Endothelial cell of umbilical vein (primary cell): ENCODE results near the gene ZNF664. TPM values are rescaled to one million over a fixed set of nuclear protein-coding genes. Genes with fewer than 3 reads are reported as not detected.

Experiments used
- BruUV-seq: library from RNA; stranded (reverse); fragments of 400-500 nt; replicated peaks from 2 replicates; lab custom pipeline; 2021; lab: Mats Ljungman, UMichigan
- CTCF ChIA-PET: fragments of 300-600, 350-600 bp; sonication (Branson Sonifier 250); formaldehyde crosslinking; loops from one replicate; lab custom pipeline; 2021; ENCODE audit warnings: antibody characterized with exemption, inconsistent platforms; lab: Charles Lee
- POLR2A ChIA-PET: fragments of 300-600, 350-600 bp; sonication (Branson Sonifier 250); formaldehyde crosslinking; loops from one replicate; lab custom pipeline; 2021; ENCODE audit warnings: antibody characterized with exemption, inconsistent platforms; lab: Charles Lee
- DNase-seq: peaks from one replicate; pipeline ENCODE4 v3.0.0-alpha.2; 2011; ENCODE audit warnings: low read depth, low spot score
- FAIRE-seq: peaks from 2 replicates; lab custom pipeline; 2011; peaks lifted over from hg19 to GRCh38; lab: Jason Lieb, UNC
- H2AFZ ChIP-seq: 2 replicates; pipeline ENCODE4 v1.6.0; 2012; ENCODE audit warnings: low read depth, low read length, control low read depth, inconsistent platforms
- H3K27ac ChIP-seq: 2 replicates; pipeline ENCODE4 v1.5.1; 2011; ENCODE audit warnings: low read depth, mild to moderate bottlenecking, control low read depth, low read length, moderate library complexity; ENCODE audit not compliant: insufficient read depth
- H3K27me3 ChIP-seq, 2 experiments: 2 replicates each; pipeline versions ENCODE4 v1.6.0 to v1.6.1; 2011; ENCODE audit warnings: low read length in 2 of 2, mixed read lengths in 1 of 2; ENCODE audit not compliant: control insufficient read depth in 2 of 2, insufficient read depth in 2 of 2
- H3K36me3 ChIP-seq, 2 experiments: 2 replicates in 1 of 2; 3 replicates in 1 of 2; pipeline ENCODE4 v1.5.1; 2011; ENCODE audit warnings: low read length in 2 of 2, mild to moderate bottlenecking in 1 of 2, moderate library complexity in 1 of 2; ENCODE audit not compliant: control insufficient read depth in 2 of 2, insufficient read depth in 2 of 2; ENCODE audit errors: extremely low read depth in 1 of 2
- H3K4me1 ChIP-seq: 3 replicates; pipeline ENCODE4 v1.5.1; 2011; ENCODE audit warnings: mild to moderate bottlenecking, low read length; ENCODE audit not compliant: control insufficient read depth, insufficient read depth; ENCODE audit errors: extremely low read depth
- H3K4me2 ChIP-seq: 2 replicates; pipeline ENCODE4 v1.6.1; 2011; ENCODE audit warnings: low read length, control low read depth, mixed read lengths; ENCODE audit not compliant: insufficient read depth
- H3K4me3 ChIP-seq, 3 experiments: fragments of 200-600 bp in 1 of 3; sonication (generic), shearing (Covaris generic) in 1 of 3; replicated peaks in 1 of 3; 2 replicates each; pipeline ENCODE4 v1.5.1; 2011 to 2016; ENCODE audit warnings: control low read depth in 3 of 3, low read length in 3 of 3, mild to moderate bottlenecking in 2 of 3, inconsistent platforms in 1 of 3, low read depth in 1 of 3, moderate library complexity in 1 of 3; ENCODE audit not compliant: insufficient read depth in 1 of 3
- H3K79me2 ChIP-seq: 2 replicates; pipeline ENCODE4 v1.6.0; 2012; ENCODE audit warnings: low read length, inconsistent platforms; ENCODE audit not compliant: control insufficient read depth, insufficient read depth
- H3K9ac ChIP-seq: replicated peaks from 2 replicates; pipeline ENCODE3; 2011; ENCODE audit warnings: low read length, control low read depth; ENCODE audit not compliant: insufficient read depth; ENCODE audit errors: extremely low read depth
- H3K9me1 ChIP-seq: replicated peaks from 3 replicates; pipeline ENCODE4 v1.6.0; 2011; ENCODE audit warnings: mild to moderate bottlenecking, low read length; ENCODE audit not compliant: control insufficient read depth, insufficient read depth; ENCODE audit errors: extremely low read depth
- H3K9me3 ChIP-seq: replicated peaks from 2 replicates; pipeline ENCODE4 v1.5.1; 2012; ENCODE audit warnings: low read length, inconsistent platforms; ENCODE audit not compliant: control insufficient read depth, insufficient read depth
- H4K20me1 ChIP-seq: replicated peaks from 2 replicates; pipeline ENCODE3; 2011; ENCODE audit warnings: mild to moderate bottlenecking, low read length; ENCODE audit not compliant: control insufficient read depth, insufficient read depth; ENCODE audit errors: extremely low read depth
- CTCF ChIP-seq, 2 donors: IDR thresholded peaks; 1 replicate in 1 of 2; 2 replicates in 1 of 2; pipeline ENCODE4 v1.5.1; 2011; ENCODE audit warnings: low read length in 2 of 2, mild to moderate bottlenecking in 2 of 2, moderate library complexity in 2 of 2, control low read depth in 1 of 2, inconsistent platforms in 1 of 2, low read depth in 1 of 2; ENCODE audit not compliant: insufficient read depth in 1 of 2; ENCODE audit errors: extremely low read depth in 1 of 2
- EZH2 ChIP-seq: IDR thresholded peaks from 2 replicates; pipeline ENCODE4 v1.6.1; 2012; ENCODE audit warnings: borderline replicate concordance, low read depth, mild to moderate bottlenecking, moderate library complexity, low read length, inconsistent platforms; ENCODE audit not compliant: severe bottlenecking
- FOS ChIP-seq: IDR thresholded peaks from 2 replicates; pipeline ENCODE4 v1.6.1; 2011; ENCODE audit warnings: mild to moderate bottlenecking, low read length, moderate library complexity, borderline replicate concordance; ENCODE audit not compliant: insufficient read depth
- GATA2 ChIP-seq: IDR thresholded peaks from 2 replicates; pipeline ENCODE4 v1.7.0; 2011; ENCODE audit warnings: low read depth, mild to moderate bottlenecking, moderate library complexity, mixed read lengths, low read length; ENCODE audit not compliant: insufficient read length, insufficient read depth
- JUN ChIP-seq: IDR thresholded peaks from 2 replicates; pipeline ENCODE4 v1.6.1; 2011; ENCODE audit warnings: borderline replicate concordance, low read depth; ENCODE audit not compliant: insufficient read length, insufficient read depth
- MAX ChIP-seq: IDR thresholded peaks from 2 replicates; pipeline ENCODE4 v1.6.1; 2011; ENCODE audit not compliant: insufficient read depth, insufficient read length
- MYC ChIP-seq: IDR thresholded peaks from one replicate; pipeline ENCODE4 v1.6.1; 2011; ENCODE audit warnings: mild to moderate bottlenecking, low read depth, low read length
- POLR2A ChIP-seq: IDR thresholded peaks from 2 replicates; pipeline ENCODE4 v1.6.1; 2012; ENCODE audit warnings: low read depth, mild to moderate bottlenecking, control low read depth, low read length
- POLR2AphosphoS5 ChIP-seq: IDR thresholded peaks from 2 replicates; pipeline ENCODE4 v1.6.1; 2012; ENCODE audit warnings: low read depth, mild to moderate bottlenecking, control low read depth, low read length, moderate library complexity; ENCODE audit not compliant: insufficient read depth
- dilution Hi-C: fragments of 300-500 bp; cut with MboI; formaldehyde crosslinking; loops from one replicate; pipeline ENCODE4 v1.15.0; 2019; ENCODE audit warnings: low sequenced_read_pairs; ENCODE audit not compliant: extremely low pct_ligation_motif_present
- intact Hi-C: fragments of 100-400 bp; cut with micrococcal nuclease; formaldehyde crosslinking; loops from one replicate; pipeline ENCODE4 v1.10.0; 2022
- polyA plus RNA-seq, 4 experiments: library from polyadenylated mRNA; depleted of rRNA in 3 of 4; stranded (reverse) in 3 of 4; unstranded in 1 of 4; fragments of >200 nt; gene quantifications; 2 replicates each; pipeline versions ENCODE4 v1.2.1 to v1.2.3, GENCODE V29; 2011 to 2012; ENCODE audit warnings: missing spikeins in 1 of 4
- total RNA-seq: library from RNA; stranded (reverse); gene quantifications from 2 replicates; pipeline ENCODE4 v1.2.3, GENCODE V29; 2021

Gene ZNF664
- total and polyA plus RNA-seq, 2 donors (not counting 3 experiments of a cell fraction or from before 2014, with no cell fraction given), result 29.8 to 71.3 TPM

GRCh38 chr12:124044021-124044420 lies 71.0 kb downstream of the ZNF664 start:
- Histone ChIP-seq H3K36me3 (no peaks in the 10 kb centered on the region), H4K20me1 (no peaks in the 10 kb centered on the region), H2AFZ (no peak overlapping the region), H3K79me2 (no peaks in the 10 kb centered on the region), H3K4me1 (peaks cover 6% of the 10 kb centered on the region), H3K4me2 (no peak overlapping the region), H3K4me3 (no peak overlapping the region), H3K27me3 (no peaks in the 10 kb centered on the region), H3K27ac (no peak overlapping the region), H3K9me1 (no peaks in the 10 kb centered on the region), H3K9me3 (peaks cover 3% of the 10 kb centered on the region), H3K9ac (no peak overlapping the region)
- FAIRE-seq (no peak), DNase-seq (no peak)
- BruUV-seq, result no TSS peak
- dilution Hi-C loops, result no loop called here
- TF ChIP-seq MAX, result no peak
- TF ChIP-seq GATA2, result no peak
- TF ChIP-seq CTCF (IDR thresholded peaks at IDR 0.05; ENCODE audit: extremely low read depth in 1 of 2, insufficient read depth in 1 of 2, low read depth in 1 of 2, low read length in 2 of 2), result no peak
- no peak for TF ChIP-seq EZH2
- no peak for TF ChIP-seq JUN
- no peak for TF ChIP-seq POLR2A
- no peak for TF ChIP-seq FOS
- TF ChIP-seq MYC, result no peak
- no peak for TF ChIP-seq POLR2AphosphoS5
- intact Hi-C loops, result no loop called here
- ChIA-PET POLR2A (no interaction called here), CTCF (interaction anchor here (1.2 to 3.5 kb wide), 6 partner anchors 10 to 728 kb away, joined by 3 to 31 read pairs (median 4); no protein-coding TSS in a partner anchor)
